ENCODE measurements around the gene CD300A. TPM values are rescaled to one million over a fixed set of nuclear protein-coding genes. Genes with fewer than 3 reads are reported as not detected.
A peak's percentile ranks its signal among the peaks of the same experiment; 100 is the strongest.

The CD300A gene
- total RNA-seq, 1 donor, result not detected

DNA sequence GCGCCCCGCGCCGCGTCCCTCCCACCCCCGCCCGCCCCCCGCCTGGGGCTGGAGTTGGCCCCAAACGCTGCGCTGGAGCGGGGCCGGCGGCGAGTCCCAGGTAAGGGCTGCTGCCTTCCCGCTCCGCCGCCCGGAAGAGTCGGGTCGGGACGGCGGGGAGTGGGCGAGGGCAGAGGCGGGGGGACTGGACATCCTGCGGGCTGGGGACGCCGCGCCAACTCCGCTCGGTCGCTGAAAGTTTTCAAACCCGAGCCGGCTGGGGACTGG, 34.1 kb upstream of the CD300A start:
- H3K4me3 ChIP-seq (ENCODE audit: low read depth, low read length), result no peak overlapping the region
- no peak for TF ChIP-seq CTCF (IDR thresholded peaks at IDR 0.05; ENCODE audit: insufficient read depth, low read length)
- DNase-seq (ENCODE audit: low read depth), result no peak

DNA sequence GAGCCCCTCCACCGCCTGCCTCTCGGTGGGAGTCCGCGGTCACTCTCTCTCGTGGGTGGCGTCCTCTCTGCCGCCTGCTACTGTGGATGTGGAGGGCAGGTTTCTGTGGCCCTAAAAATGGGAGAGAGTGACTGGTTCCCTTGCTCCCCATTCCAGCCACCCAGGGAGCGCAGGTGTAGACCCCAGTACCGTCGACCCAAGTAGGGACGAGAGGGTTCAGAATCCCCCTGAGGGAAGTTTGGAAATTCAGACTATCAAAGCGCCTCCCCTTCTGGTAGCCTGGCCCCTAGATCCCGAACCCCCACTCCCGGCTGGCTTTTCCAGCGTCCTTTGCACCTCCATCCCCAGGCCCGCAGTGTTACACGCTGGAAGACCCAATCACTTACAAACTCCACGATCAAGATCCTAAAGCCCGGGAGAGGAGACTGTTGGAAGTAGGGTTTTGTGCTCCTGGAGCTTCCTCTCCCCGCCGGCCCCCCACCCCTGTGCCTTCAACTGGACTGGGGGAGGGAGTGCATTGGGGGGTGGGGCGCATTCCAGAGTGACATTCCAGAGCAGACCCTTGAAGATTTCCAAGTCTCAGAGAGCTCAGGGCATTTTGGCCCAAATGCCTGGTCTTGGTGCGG, 33.6 kb upstream of the CD300A start:
- no peak for DNase-seq (ENCODE audit: low read depth)
- peak overlapping the region; percentile 13 for H3K4me3 ChIP-seq (ENCODE audit: low read depth, low read length)

GRCh38 chr17:74433421-74434121, 32.9 kb upstream of the CD300A start:
- no peak overlapping the region for H3K4me3 ChIP-seq (ENCODE audit: low read depth, low read length)
- TF ChIP-seq CTCF (IDR thresholded peaks at IDR 0.05; ENCODE audit: insufficient read depth, low read length), result no peak
- DNase-seq (ENCODE audit: low read depth), result no peak

More for the DNA sequence above, 33.6 kb upstream of the CD300A start:
- no peak for TF ChIP-seq CTCF (IDR thresholded peaks at IDR 0.05; ENCODE audit: insufficient read depth, low read length)

GRCh38 chr17:74435775-74436359, 30.6 kb upstream of the CD300A start:
- no peak overlapping the region for H3K4me3 ChIP-seq (ENCODE audit: low read depth, low read length)
- TF ChIP-seq CTCF (IDR thresholded peaks at IDR 0.05; ENCODE audit: insufficient read depth, low read length), result no peak
- no peak for DNase-seq (ENCODE audit: low read depth)

- DNase-seq (ENCODE audit: low read depth), result no peak
These were observed 28.7 kb upstream of the CD300A start for GRCh38 chr17:74437702-74438101.

More at GRCh38 chr17:74437702-74438101, 28.7 kb upstream of the CD300A start:
- no peak overlapping the region for H3K4me3 ChIP-seq (ENCODE audit: low read depth, low read length)
- TF ChIP-seq CTCF (IDR thresholded peaks at IDR 0.05; ENCODE audit: insufficient read depth, low read length), result peak; percentile 62
